ENCODE results near the gene POLE. TPM values are rescaled to one million over a fixed set of nuclear protein-coding genes. Genes with fewer than 3 reads are reported as not detected.

POLE gene
- total RNA-seq, 1 donor = 37.4 TPM

GRCh38 chr12:132639956-132640520 is 47.1 kb downstream of the POLE start:
- DNase-seq (ENCODE audit: low read depth) = no peak
- no peak overlapping the region for H3K4me3 ChIP-seq (ENCODE audit: low read depth, low read length)
- TF ChIP-seq, protein P1, sequence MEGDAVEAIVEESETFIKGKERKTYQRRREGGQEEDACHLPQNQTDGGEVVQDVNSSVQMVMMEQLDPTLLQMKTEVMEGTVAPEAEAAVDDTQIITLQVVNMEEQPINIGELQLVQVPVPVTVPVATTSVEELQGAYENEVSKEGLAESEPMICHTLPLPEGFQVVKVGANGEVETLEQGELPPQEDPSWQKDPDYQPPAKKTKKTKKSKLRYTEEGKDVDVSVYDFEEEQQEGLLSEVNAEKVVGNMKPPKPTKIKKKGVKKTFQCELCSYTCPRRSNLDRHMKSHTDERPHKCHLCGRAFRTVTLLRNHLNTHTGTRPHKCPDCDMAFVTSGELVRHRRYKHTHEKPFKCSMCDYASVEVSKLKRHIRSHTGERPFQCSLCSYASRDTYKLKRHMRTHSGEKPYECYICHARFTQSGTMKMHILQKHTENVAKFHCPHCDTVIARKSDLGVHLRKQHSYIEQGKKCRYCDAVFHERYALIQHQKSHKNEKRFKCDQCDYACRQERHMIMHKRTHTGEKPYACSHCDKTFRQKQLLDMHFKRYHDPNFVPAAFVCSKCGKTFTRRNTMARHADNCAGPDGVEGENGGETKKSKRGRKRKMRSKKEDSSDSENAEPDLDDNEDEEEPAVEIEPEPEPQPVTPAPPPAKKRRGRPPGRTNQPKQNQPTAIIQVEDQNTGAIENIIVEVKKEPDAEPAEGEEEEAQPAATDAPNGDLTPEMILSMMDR (IDR thresholded peaks at IDR 0.05; ENCODE audit: insufficient read depth, low read length) = no peak

- TF ChIP-seq, protein P1 (IDR thresholded peaks at IDR 0.05; ENCODE audit: insufficient read depth, low read length) = peak; percentile 93
- H3K4me3 ChIP-seq (ENCODE audit: low read depth, low read length) = no peak overlapping the region
- peak; percentile 60 for DNase-seq (ENCODE audit: low read depth)
Observed at GRCh38 chr12:132638541-132639408, 48.4 kb downstream of the POLE start.

DNA sequence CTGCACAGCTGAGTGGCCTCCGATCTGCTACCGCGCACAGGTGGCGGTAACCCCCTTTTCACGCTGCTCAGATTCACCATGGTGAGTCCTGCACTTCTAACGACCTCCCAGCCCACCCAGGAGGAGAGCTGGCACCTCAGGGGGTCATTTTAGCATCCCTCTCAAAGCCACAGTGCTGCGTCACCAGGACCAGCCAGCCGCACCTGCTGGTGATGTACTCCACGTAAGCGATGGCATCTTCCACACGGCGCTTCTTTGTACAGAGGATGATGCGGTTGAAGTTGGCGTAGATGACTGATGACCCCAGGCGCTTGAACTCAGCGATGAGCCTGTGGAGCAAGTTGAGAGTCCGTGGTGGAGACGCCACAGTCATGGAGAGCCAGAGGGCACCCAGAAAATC is 49.3 kb downstream of the POLE start:
- DNase-seq (ENCODE audit: low read depth) = no peak
- no peak overlapping the region for H3K4me3 ChIP-seq (ENCODE audit: low read depth, low read length)
- TF ChIP-seq, protein P1 (IDR thresholded peaks at IDR 0.05; ENCODE audit: insufficient read depth, low read length) = no peak

GRCh38 chr12:132635076-132635955 is 51.8 kb downstream of the POLE start:
- no peak for DNase-seq (ENCODE audit: low read depth)
- H3K4me3 ChIP-seq (ENCODE audit: low read depth, low read length) = no peak overlapping the region
- TF ChIP-seq, protein P1 (IDR thresholded peaks at IDR 0.05; ENCODE audit: insufficient read depth, low read length) = no peak

- no peak for DNase-seq (ENCODE audit: low read depth)
- TF ChIP-seq, protein P1 (IDR thresholded peaks at IDR 0.05; ENCODE audit: insufficient read depth, low read length) = no peak
- no peak overlapping the region for H3K4me3 ChIP-seq (ENCODE audit: low read depth, low read length)
Observed at GRCh38 chr12:132634411-132634990, 52.6 kb downstream of the POLE start.

DNA sequence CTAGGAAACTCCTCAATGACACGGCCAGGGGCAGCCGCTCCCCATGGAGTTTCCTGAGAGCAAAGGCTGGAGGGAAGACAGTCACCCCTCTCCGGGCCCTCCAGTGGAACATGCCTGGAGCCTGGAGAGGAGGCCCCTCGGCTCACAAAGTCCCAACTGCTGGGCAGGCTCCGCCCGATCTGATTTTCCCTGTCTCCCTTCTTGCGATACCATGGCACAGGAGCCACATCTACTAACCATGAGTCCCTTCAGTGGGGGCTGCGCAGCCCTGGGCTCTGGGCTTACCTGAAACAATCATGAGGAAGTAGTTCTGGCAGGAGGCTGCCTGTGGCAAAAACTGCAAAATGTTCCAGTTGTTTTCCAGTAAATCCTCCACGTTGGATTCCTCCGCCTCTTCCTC is 53.2 kb downstream of the POLE start:
- DNase-seq (ENCODE audit: low read depth) = no peak
- TF ChIP-seq, protein P1 (IDR thresholded peaks at IDR 0.05; ENCODE audit: insufficient read depth, low read length) = no peak
- H3K4me3 ChIP-seq (ENCODE audit: low read depth, low read length) = no peak overlapping the region

Data from fibroblast of the aortic adventitia (primary cell).